DOHH2 (cell line): ENCODE data around the gene DEFB131A.
"Not testable (repeated sequence)": the region's sequence is repeated elsewhere in the genome, so short reads cannot be mapped to it uniquely, and the experiment has no call there.

Experiments used
- CTCF ChIP-seq: fragments of 200-600 bp; sonication (generic); IDR thresholded peaks from one replicate; pipeline ENCODE4 v1.5.1; 2014; ENCODE audit warnings: antibody characterized with exemption, mild to moderate bottlenecking, low read depth, low read length; ENCODE audit not compliant: poor library complexity, severe bottlenecking
- EZH2phosphoT487 ChIP-seq: fragments of 200-600 bp; sonication (generic); IDR thresholded peaks from 2 replicates; pipeline ENCODE4 v1.6.1; 2017; ENCODE audit warnings: borderline replicate concordance, mild to moderate bottlenecking, antibody characterized with exemption, low read length, moderate library complexity, mixed read lengths

DNA sequence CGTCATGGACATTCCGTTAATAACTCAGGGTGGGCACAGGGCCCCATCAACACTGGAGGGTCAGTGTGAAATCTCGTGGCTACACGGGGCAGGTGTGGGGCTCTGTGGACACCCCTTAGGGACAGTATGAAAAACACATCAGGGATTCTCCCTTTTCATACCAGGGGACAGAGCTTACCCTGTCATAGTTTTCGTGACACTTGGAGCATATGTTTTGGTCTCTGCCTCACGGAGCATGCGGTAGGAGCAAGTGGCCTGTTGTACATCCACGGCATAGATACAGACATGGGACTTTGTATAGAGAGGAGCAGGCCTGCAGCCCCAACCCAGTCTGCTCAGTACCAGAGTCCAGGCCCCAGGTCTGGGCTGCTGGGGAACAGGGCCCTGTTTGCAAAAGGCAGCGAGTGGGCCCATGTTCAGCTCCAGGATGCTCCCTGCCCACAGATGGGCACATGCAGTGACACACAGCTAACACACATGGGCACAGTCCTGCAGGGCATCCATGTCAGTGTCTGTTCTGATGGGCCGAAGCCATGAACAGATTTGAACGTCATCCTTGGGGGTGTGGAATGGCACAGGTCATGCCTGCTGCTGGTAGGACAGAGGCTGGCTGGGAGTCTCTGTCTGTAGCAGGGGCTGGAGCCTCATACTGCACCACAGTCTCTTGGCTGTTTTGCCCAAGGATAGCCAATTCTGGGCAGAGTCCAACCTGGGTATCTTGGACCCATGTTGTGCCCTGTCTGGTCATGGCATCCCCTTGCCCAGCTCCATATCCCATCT lies 50.2 kb downstream of the DEFB131A start:
- TF ChIP-seq EZH2phosphoT487, CTCF: not testable (repeated sequence)
